GM18499 (cell line): ENCODE results near the gene ENHO.
"Not testable (repeated sequence)": the region's sequence is repeated elsewhere in the genome, so short reads cannot be mapped to it uniquely, and the experiment has no call there.

ENCODE experiments used
- ATAC-seq: cut with Tn5 transposase; IDR thresholded peaks from one replicate; pipeline ENCODE4 v1.9.1; 2021; ENCODE audit warnings: moderate number of reproducible peaks; ENCODE audit not compliant: insufficient read depth, unreplicated experiment

The ENHO gene

GRCh38 chr9:34536685-34537084 is 13.9 kb upstream of the ENHO start:
- no peak for ATAC-seq

GRCh38 chr9:34532041-34532440 is 9.3 kb upstream of the ENHO start:
- ATAC-seq = not testable (repeated sequence)

GRCh38 chr9:34526026-34526425 is 3.2 kb upstream of the ENHO start:
- ATAC-seq = no peak

- ATAC-seq = no peak
These were observed 1.6 kb upstream of the ENHO start for GRCh38 chr9:34524349-34524748.

- ATAC-seq = no peak
These were observed 501 bp downstream of the ENHO start for GRCh38 chr9:34522091-34522887.

GRCh38 chr9:34521406-34522045 is 1.3 kb downstream of the ENHO start:
- no peak for ATAC-seq

GRCh38 chr9:34520505-34521385 is 2.0 kb downstream of the ENHO start:
- ATAC-seq = no peak

GRCh38 chr9:34520096-34520495 is 2.7 kb downstream of the ENHO start:
- no peak for ATAC-seq

- no peak for ATAC-seq
These were observed 3.3 kb downstream of the ENHO start for GRCh38 chr9:34519321-34520020.

GRCh38 chr9:34518896-34519295 is 3.9 kb downstream of the ENHO start:
- ATAC-seq = no peak

- no peak for ATAC-seq
These were observed 4.6 kb downstream of the ENHO start for GRCh38 chr9:34518110-34518616.

GRCh38 chr9:34517185-34517584 is 5.6 kb downstream of the ENHO start:
- ATAC-seq = no peak

- ATAC-seq = no peak
These were observed 6.8 kb downstream of the ENHO start for GRCh38 chr9:34515959-34516358.

- ATAC-seq = no peak
These were observed 8.0 kb downstream of the ENHO start for GRCh38 chr9:34514816-34515215.

GRCh38 chr9:34514401-34514800 is 8.4 kb downstream of the ENHO start:
- no peak for ATAC-seq

GRCh38 chr9:34513567-34514214 is 9.1 kb downstream of the ENHO start:
- no peak for ATAC-seq

- ATAC-seq = no peak
These were observed 10.4 kb downstream of the ENHO start for GRCh38 chr9:34512131-34513078.
